Measurements from ENCODE around the gene COL6A2.

The COL6A2 gene

DNA sequence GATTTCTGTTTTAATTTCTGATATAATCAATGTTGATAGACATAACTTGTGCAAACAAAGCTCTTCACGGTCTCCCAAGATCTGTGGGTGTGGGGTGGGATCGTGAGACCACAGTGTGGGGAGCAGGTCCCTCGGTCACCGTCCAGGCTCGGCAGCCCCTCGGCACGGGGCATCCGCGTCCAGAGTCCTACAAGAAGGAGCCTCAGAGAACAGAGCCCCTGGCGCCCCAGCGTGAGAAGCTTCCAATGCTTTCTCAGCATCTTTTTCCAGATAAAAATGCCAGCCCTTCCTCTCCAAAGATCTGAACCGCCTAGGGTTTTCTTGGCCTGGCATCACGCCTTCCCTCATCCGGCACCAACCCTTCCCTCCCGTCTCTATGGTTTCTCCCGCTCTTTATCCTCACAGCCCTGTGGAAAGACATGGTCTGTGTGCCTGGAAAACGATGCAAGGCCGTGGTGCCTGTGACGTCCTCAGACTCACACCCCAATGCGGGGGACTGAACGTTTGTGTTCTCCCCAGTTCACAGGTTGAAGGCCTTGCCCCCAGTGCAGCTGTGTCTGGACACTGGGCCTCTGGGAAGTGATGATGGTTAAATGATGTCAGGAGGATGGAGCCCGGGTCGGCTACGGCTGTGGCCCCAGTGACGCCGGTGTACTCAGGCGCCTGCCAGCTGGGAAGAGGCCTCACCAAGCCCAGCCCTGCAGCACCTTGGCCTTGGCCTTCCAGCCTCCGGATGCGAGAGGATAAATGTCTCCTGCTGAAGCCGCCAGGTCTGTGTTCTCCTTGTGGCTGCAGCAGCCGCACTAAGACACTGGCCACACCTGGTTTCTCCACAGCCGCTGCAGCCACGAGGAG lies 45.9 kb upstream of the COL6A2 start:
- Histone ChIP-seq H3K36me3 (ENCODE audit: control insufficient read depth in 4 of 4, insufficient read depth in 4 of 4, low read length in 3 of 4) (no peaks in the 10 kb centered on the region), H3K27me3 (replicated peaks in 2 of 5; ENCODE audit: control insufficient read depth in 4 of 5, insufficient read depth in 5 of 5, low read length in 4 of 5) (peaks cover 0 to 24% (median 1%) of the 10 kb centered on the region in 5 experiments), H3K4me1 (ENCODE audit: control extremely low read depth in 1 of 4, control insufficient read depth in 4 of 4, insufficient read depth in 4 of 4, low read length in 3 of 4) (peaks cover 0 to 6% (median 4%) of the 10 kb centered on the region in 4 experiments), H3K27ac (ENCODE audit: insufficient read depth in 1 of 2, low read depth in 1 of 2, low read length in 2 of 2, poor library complexity in 1 of 2, severe bottlenecking in 2 of 2) (no peak overlapping the region), H3K9me3 (ENCODE audit: control extremely low read depth in 1 of 5, control insufficient read depth in 4 of 5, insufficient read depth in 2 of 5, low read depth in 1 of 5, low read length in 4 of 5) (peaks cover 0 to 25% (median 12%) of the 10 kb centered on the region in 5 experiments), H3K4me3 (ENCODE audit: control insufficient read depth in 1 of 7, extremely low read depth in 1 of 7, insufficient read depth in 4 of 7, low read depth in 2 of 7, low read length in 6 of 7) (no peak overlapping the region)
- WGBS (ENCODE audit: insufficient coverage) = 94% methylated on average over 28 of the region's 33 CpGs
- ChIA-PET POLR2A (no interaction called here), CTCF (no interaction called here)
- DNase-seq = no peak

DNA sequence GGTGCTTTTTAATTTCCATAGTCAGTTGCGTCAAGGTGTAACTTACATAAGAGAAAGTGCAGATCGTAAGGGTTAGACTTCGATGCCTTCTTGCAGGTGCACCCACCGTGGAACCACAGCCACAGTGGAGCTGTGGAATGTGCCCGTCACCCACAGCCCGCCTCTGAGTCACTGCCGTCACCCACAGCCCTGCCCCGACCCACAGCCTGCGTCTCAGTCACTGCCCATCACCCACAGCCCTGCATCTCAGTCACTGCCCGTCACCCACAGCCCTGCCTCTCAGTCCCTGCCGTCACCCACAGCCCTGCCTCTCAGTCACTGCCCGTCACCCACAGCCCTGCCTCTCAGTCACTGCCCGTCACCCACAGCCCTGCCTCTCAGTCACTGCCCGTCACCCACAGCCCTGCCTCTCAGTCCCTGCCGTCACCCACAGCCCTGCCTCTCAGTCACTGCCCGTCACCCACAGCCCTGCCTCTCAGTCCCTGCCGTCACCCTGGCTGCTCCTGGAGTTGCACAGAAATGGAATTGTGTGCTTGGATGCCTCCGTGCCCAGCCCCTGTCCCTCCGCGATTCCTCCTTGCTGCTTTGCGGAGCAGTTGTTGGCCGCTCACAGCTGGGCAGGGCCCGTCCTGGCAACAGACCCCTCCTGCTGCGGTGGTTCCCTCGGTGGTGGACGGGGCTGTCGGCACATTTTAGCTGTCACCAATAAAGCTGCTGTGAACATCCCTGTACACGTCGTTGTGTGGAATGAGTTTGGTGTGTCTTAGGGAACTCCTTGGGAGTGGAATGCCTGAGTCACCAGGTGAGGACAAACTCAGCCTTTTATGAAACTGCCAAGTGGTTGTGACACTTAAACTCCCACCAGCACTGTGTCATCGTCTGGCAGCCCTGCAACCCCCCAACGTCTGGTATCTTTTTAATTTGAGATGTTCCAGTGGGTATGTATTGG lies 44.9 kb upstream of the COL6A2 start:
- Histone ChIP-seq H3K9me3 (ENCODE audit: control extremely low read depth in 1 of 5, control insufficient read depth in 4 of 5, insufficient read depth in 2 of 5, low read depth in 1 of 5, low read length in 4 of 5) (peaks cover 0 to 25% (median 10%) of the 10 kb centered on the region in 5 experiments), H3K27ac (ENCODE audit: insufficient read depth in 1 of 2, low read depth in 1 of 2, low read length in 2 of 2, poor library complexity in 1 of 2, severe bottlenecking in 2 of 2) (no peak overlapping the region), H3K27me3 (replicated peaks in 2 of 5; ENCODE audit: control insufficient read depth in 4 of 5, insufficient read depth in 5 of 5, low read length in 4 of 5) (peaks cover 0 to 28% (median 3%) of the 10 kb centered on the region in 5 experiments), H3K36me3 (ENCODE audit: control insufficient read depth in 4 of 4, insufficient read depth in 4 of 4, low read length in 3 of 4) (no peaks in the 10 kb centered on the region), H3K4me1 (ENCODE audit: control extremely low read depth in 1 of 4, control insufficient read depth in 4 of 4, insufficient read depth in 4 of 4, low read length in 3 of 4) (peaks cover 0 to 15% (median 14%) of the 10 kb centered on the region in 4 experiments), H3K4me3 (ENCODE audit: control insufficient read depth in 1 of 7, extremely low read depth in 1 of 7, insufficient read depth in 4 of 7, low read depth in 2 of 7, low read length in 6 of 7) (no peak overlapping the region)
- 96% methylated on average over 22 of the region's 31 CpGs for WGBS (ENCODE audit: insufficient coverage)
- POLR2A ChIA-PET = no interaction called here
- peak in 1 of 3 donors; percentile 34 for DNase-seq
- CTCF ChIA-PET = no interaction called here

DNA sequence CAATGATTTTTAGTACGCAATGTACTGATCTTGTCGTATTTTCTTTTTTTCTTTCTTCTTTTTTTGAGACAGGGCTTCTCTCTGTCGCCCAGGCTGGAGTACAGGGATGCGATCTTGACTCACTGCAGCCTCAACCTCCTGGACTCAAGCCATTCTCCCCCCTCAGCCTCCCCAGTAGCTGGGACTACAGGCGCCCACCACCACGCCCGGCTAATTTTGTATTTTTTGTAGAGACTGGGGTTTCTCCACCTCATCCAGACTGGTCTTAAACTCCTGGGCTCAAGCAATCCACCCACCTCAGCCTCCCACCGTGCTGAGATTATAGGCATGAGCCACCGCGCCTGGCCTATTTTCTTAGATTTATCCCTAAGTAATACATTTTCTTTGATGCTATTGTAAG lies 43.9 kb upstream of the COL6A2 start:
- Histone ChIP-seq H3K27me3 (replicated peaks in 2 of 5; ENCODE audit: control insufficient read depth in 4 of 5, insufficient read depth in 5 of 5, low read length in 4 of 5) (peaks cover 0 to 33% (median 10%) of the 10 kb centered on the region in 5 experiments), H3K9me3 (ENCODE audit: control extremely low read depth in 1 of 5, control insufficient read depth in 4 of 5, insufficient read depth in 2 of 5, low read depth in 1 of 5, low read length in 4 of 5) (peaks cover 0 to 20% (median 5%) of the 10 kb centered on the region in 5 experiments), H3K27ac (ENCODE audit: insufficient read depth in 1 of 2, low read depth in 1 of 2, low read length in 2 of 2, poor library complexity in 1 of 2, severe bottlenecking in 2 of 2) (no peak overlapping the region), H3K4me1 (ENCODE audit: control extremely low read depth in 1 of 4, control insufficient read depth in 4 of 4, insufficient read depth in 4 of 4, low read length in 3 of 4) (peaks cover 0 to 26% (median 22%) of the 10 kb centered on the region in 4 experiments), H3K4me3 (ENCODE audit: control insufficient read depth in 1 of 7, extremely low read depth in 1 of 7, insufficient read depth in 4 of 7, low read depth in 2 of 7, low read length in 6 of 7) (no peak overlapping the region), H3K36me3 (ENCODE audit: control insufficient read depth in 4 of 4, insufficient read depth in 4 of 4, low read length in 3 of 4) (no peaks in the 10 kb centered on the region)
- no peak for DNase-seq
- ChIA-PET CTCF (no interaction called here), POLR2A (no interaction called here)
- 100% methylated on average over 8 of the region's 10 CpGs for WGBS (ENCODE audit: insufficient coverage)

DNA sequence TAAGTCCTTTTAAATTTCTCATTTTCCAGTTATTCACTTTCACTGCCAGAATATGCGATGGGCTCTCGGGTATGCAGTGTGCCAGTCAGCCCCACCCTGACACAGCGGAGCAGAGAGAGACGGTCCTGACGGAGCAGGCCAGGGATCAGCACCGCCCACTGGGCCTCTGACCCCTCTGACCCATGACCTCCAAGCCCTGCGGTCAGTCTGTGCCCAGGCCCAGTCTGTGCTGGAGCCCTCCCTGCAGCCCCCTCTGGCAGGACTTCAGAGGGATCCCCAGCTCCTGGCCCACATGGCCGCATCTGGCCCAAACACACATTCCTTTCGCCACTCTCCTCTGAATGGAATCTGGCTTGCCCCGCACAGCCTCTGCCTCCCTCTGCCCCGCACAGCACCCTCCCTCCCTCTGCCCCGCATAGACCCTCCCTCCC lies 43.4 kb upstream of the COL6A2 start:
- no peak for DNase-seq
- ChIA-PET POLR2A (no interaction called here), CTCF (no interaction called here)
- peaks cover 0 to 17% (median 5%) of the 10 kb centered on the region in 5 experiments for H3K9me3 ChIP-seq (ENCODE audit: control extremely low read depth in 1 of 5, control insufficient read depth in 4 of 5, insufficient read depth in 2 of 5, low read depth in 1 of 5, low read length in 4 of 5)
- H3K36me3 ChIP-seq (ENCODE audit: control insufficient read depth in 4 of 4, insufficient read depth in 4 of 4, low read length in 3 of 4) = no peaks in the 10 kb centered on the region
- H3K4me3 ChIP-seq (ENCODE audit: control insufficient read depth in 1 of 7, extremely low read depth in 1 of 7, insufficient read depth in 4 of 7, low read depth in 2 of 7, low read length in 6 of 7) = no peak overlapping the region
- H3K27me3 ChIP-seq (replicated peaks in 2 of 5; ENCODE audit: control insufficient read depth in 4 of 5, insufficient read depth in 5 of 5, low read length in 4 of 5) = peaks cover 0 to 30% (median 10%) of the 10 kb centered on the region in 5 experiments
- H3K4me1 ChIP-seq (ENCODE audit: control extremely low read depth in 1 of 4, control insufficient read depth in 4 of 4, insufficient read depth in 4 of 4, low read length in 3 of 4) = peaks cover 0 to 30% (median 22%) of the 10 kb centered on the region in 4 experiments
- 89% methylated on average over 9 of the region's 12 CpGs for WGBS (ENCODE audit: insufficient coverage)
- no peak overlapping the region for H3K27ac ChIP-seq (ENCODE audit: insufficient read depth in 1 of 2, low read depth in 1 of 2, low read length in 2 of 2, poor library complexity in 1 of 2, severe bottlenecking in 2 of 2)

DNA sequence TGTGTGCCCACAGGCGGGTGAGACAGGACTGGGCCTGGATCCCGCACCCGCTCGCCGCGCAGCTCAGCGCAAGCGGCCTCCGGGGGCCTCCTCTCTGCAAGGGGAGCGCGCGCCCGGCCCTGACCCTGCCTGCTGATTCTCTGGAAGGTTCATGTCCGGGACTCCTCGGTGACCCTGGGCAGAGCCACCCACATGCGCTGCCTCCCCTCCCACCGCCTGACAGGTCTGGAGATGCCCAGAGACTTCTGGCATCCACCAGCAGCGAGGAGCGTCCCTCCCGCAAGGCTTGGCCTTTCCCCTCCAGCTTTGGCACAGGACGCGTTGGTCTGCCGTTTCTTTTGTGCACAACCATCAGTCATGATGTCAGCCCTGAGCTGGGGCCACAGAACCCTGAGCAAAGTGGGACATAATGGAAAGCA lies 42.0 kb upstream of the COL6A2 start:
- Histone ChIP-seq H3K27ac (ENCODE audit: insufficient read depth in 1 of 2, low read depth in 1 of 2, low read length in 2 of 2, poor library complexity in 1 of 2, severe bottlenecking in 2 of 2) (no peak overlapping the region), H3K9me3 (ENCODE audit: control extremely low read depth in 1 of 5, control insufficient read depth in 4 of 5, insufficient read depth in 2 of 5, low read depth in 1 of 5, low read length in 4 of 5) (peaks cover 0 to 10% (median 5%) of the 10 kb centered on the region in 5 experiments), H3K4me3 (ENCODE audit: control insufficient read depth in 1 of 7, extremely low read depth in 1 of 7, insufficient read depth in 4 of 7, low read depth in 2 of 7, low read length in 6 of 7) (no peak overlapping the region), H3K27me3 (replicated peaks in 2 of 5; ENCODE audit: control insufficient read depth in 4 of 5, insufficient read depth in 5 of 5, low read length in 4 of 5) (peaks cover 0 to 30% (median 10%) of the 10 kb centered on the region in 5 experiments), H3K4me1 (ENCODE audit: control extremely low read depth in 1 of 4, control insufficient read depth in 4 of 4, insufficient read depth in 4 of 4, low read length in 3 of 4) (peaks cover 0 to 43% (median 31%) of the 10 kb centered on the region in 4 experiments), H3K36me3 (ENCODE audit: control insufficient read depth in 4 of 4, insufficient read depth in 4 of 4, low read length in 3 of 4) (no peaks in the 10 kb centered on the region)
- 83% methylated on average over 22 of the region's 23 CpGs for WGBS (ENCODE audit: insufficient coverage)
- ChIA-PET POLR2A (no interaction called here), CTCF (interaction anchor here (1.6 kb wide), 1 partner anchor 84 kb away, joined by 3 read pairs; no protein-coding TSS in a partner anchor)
- DNase-seq = no peak

DNA sequence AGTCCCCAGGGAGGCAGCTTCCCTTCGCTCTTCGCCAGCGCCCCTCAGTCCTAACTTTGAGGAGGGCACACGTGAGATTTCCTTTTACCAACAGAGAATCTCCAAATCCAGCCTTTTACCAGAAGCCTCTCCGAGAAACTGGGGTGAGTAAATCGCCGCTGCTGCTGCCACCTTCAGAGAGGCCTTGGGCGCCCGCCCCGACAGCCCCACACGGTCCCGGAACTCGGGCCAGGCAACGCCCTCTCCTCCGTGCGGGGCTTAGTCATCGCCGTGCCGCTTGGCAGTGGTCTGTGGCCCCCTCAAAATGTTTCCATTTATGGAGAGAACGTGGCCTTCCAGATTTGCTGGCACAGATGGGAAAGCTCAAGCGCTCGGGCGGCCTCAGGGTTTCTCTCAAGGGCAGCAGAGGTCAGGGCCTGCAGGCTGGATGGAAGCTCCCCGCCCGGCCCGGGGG lies 41.4 kb upstream of the COL6A2 start:
- Histone ChIP-seq H3K36me3 (ENCODE audit: control insufficient read depth in 4 of 4, insufficient read depth in 4 of 4, low read length in 3 of 4) (no peaks in the 10 kb centered on the region), H3K27ac (ENCODE audit: insufficient read depth in 1 of 2, low read depth in 1 of 2, low read length in 2 of 2, poor library complexity in 1 of 2, severe bottlenecking in 2 of 2) (no peak overlapping the region), H3K9me3 (ENCODE audit: control extremely low read depth in 1 of 5, control insufficient read depth in 4 of 5, insufficient read depth in 2 of 5, low read depth in 1 of 5, low read length in 4 of 5) (peaks cover 0 to 12% (median 5%) of the 10 kb centered on the region in 5 experiments), H3K4me1 (ENCODE audit: control extremely low read depth in 1 of 4, control insufficient read depth in 4 of 4, insufficient read depth in 4 of 4, low read length in 3 of 4) (peaks cover 0 to 49% (median 34%) of the 10 kb centered on the region in 4 experiments), H3K4me3 (ENCODE audit: control insufficient read depth in 1 of 7, extremely low read depth in 1 of 7, insufficient read depth in 4 of 7, low read depth in 2 of 7, low read length in 6 of 7) (no peak overlapping the region), H3K27me3 (replicated peaks in 2 of 5; ENCODE audit: control insufficient read depth in 4 of 5, insufficient read depth in 5 of 5, low read length in 4 of 5) (peaks cover 0 to 35% (median 10%) of the 10 kb centered on the region in 5 experiments)
- ChIA-PET CTCF (interaction anchor here (1.6 kb wide), 1 partner anchor 84 kb away, joined by 3 read pairs; no protein-coding TSS in a partner anchor), POLR2A (no interaction called here)
- DNase-seq = peak in 2 of 3 donors; percentile 62 to 69
- WGBS (ENCODE audit: insufficient coverage) = 44% methylated on average over 25 of the region's 26 CpGs

All from common myeloid progenitor, CD34-positive (primary cell).